Ovary (tissue), 3 donors: ENCODE measurements around the gene RCSD1.

Experiments used
- CTCF ChIP-seq, 3 donors: fragments of 450-650 bp in 2 of 3; fragments of 200-600 bp in 1 of 3; IDR thresholded peaks; one replicate each; pipeline versions ENCODE4 v1.5.1 to v1.8.0; 2016 to 2022; ENCODE audit warnings: antibody characterized with exemption in 3 of 3, mild to moderate bottlenecking in 1 of 3
- POLR2A ChIP-seq: fragments of 450-650 bp; IDR thresholded peaks from one replicate; pipeline ENCODE4 v1.6.1; 2017; ENCODE audit warnings: antibody characterized with exemption, mild to moderate bottlenecking, moderate library complexity
- donor health status: DM: no; HTN: no; CAD: no.

GRCh38 chr1:167668108-167668507 lies 38.1 kb downstream of the RCSD1 start:
- TF ChIP-seq POLR2A: no peak
- no peak for TF ChIP-seq CTCF (IDR thresholded peaks at IDR 0.05)
